GM19238 (cell line): ENCODE data around the gene VIT.
A peak's percentile ranks its signal among the peaks of the same experiment; 100 is the strongest.

Experiments used
- DNase-seq: peaks from one replicate; pipeline ENCODE4 v3.0.0; 2011; ENCODE audit warnings: low spot score; ENCODE audit not compliant: insufficient read length

The VIT gene, protein sequence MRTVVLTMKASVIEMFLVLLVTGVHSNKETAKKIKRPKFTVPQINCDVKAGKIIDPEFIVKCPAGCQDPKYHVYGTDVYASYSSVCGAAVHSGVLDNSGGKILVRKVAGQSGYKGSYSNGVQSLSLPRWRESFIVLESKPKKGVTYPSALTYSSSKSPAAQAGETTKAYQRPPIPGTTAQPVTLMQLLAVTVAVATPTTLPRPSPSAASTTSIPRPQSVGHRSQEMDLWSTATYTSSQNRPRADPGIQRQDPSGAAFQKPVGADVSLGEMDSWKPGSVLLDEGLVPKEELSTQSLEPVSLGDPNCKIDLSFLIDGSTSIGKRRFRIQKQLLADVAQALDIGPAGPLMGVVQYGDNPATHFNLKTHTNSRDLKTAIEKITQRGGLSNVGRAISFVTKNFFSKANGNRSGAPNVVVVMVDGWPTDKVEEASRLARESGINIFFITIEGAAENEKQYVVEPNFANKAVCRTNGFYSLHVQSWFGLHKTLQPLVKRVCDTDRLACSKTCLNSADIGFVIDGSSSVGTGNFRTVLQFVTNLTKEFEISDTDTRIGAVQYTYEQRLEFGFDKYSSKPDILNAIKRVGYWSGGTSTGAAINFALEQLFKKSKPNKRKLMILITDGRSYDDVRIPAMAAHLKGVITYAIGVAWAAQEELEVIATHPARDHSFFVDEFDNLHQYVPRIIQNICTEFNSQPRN

DNA sequence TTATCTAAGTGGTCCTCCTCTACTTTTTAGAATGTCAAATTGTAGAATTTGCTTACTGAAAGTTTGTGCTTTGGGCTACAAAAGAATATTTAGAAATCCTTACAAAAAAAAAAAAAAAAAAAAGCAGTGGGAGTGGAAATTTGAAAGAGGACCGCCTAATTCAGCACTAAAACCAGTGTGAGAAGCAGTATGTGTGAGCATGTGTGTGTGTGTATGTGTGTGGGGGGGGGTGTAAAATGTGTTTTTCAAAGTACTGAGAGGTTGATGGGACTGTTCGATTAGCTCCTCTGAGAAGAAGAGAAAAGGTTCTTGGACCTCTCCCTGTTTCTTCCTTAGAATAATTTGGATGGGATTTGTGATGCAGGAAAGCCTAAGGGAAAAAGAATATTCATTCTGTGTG is at the start of gene VIT:
TSS of gene VIT (plus strand) at position 175 of the 400 bp plus-strand sequence. CDS start 19,664 bp downstream, outside the sequence.
- DNase-seq: no peak

- DNase-seq: no peak
Observed at GRCh38 chr2:36650031-36650829, 46.3 kb upstream of the VIT start.

DNA sequence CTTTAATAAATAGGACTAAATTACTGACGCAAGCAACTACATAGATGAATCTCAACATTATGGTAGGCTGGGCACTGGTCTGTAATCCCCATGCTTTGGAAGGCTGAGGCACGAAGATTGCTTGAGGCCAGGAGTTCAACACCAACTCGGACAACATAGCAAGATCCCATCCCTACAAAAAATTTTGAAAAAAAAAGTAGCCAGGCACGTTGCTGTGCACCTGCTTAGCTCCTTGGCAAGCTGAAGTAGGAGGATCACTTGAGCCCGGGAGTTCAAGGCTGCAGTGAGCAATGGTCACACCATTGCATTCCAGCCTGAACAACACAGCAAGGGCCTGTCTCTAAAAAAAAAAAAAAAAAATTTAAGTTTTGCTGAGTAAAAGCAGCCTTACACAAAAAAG is 43.4 kb upstream of the VIT start:
- DNase-seq: no peak

DNA sequence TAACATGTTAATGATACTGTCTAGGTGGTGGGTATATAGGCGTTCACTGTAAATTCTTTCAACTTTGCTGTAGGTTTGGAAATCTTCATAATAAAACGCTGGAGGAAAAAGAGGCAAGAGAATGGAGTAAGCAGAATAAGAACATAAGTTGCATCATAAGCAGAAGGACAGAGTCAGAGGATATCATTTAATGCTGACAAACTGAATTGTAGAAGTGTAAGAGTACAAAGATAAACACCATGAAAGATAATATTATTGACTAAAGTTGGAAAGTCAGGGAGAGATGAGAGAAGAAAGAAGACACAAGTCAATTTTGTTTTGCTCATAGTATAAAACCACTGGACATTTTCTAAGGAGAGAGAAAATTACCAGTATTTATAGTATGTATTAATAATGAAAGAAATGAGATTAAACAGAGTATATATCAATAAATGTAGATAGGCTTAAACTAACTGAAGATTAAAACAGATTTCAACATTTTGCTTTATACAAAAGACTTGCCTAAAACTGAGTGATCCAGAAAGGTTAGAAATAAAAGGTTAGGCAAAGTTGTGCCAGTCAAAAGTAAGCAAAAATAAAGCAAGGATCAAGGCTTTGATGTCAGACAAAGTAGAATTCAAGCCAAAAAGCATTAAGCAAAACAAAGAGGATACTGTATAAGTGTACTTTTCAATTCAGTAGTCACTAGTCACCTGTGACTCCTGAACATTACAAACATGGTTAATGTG is 42.4 kb upstream of the VIT start:
- no peak for DNase-seq

- DNase-seq: no peak
Observed at GRCh38 chr2:36655453-36655852, 41.1 kb upstream of the VIT start.

- DNase-seq: no peak
Observed at GRCh38 chr2:36657703-36658102, 38.8 kb upstream of the VIT start.

GRCh38 chr2:36658277-36658748 is 38.2 kb upstream of the VIT start:
- DNase-seq: no peak

- DNase-seq: no peak
Observed at GRCh38 chr2:36659218-36659617, 37.3 kb upstream of the VIT start.

GRCh38 chr2:36659872-36660312 is 36.6 kb upstream of the VIT start:
- no peak for DNase-seq

DNA sequence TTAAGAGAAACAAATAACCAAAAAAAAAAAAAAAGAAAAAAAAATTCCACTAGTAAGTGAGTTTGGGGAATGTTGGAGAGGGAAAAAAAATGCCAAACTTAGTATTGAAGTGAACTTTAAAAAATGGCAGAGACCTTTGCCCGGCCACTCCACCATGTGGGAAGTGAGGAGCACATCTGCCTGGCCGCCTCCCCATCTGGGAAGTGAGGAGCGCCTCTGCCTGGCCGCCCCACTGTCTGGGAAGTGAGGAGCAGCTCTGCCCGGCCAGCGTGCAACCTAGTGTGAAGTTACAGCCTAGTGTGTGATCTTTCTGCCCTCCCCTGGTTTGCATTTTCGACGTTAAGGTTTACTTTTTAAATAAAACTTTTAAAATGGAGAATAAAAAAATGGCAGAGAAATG is 33.9 kb upstream of the VIT start:
- DNase-seq: no peak

- DNase-seq: no peak
Observed at GRCh38 chr2:36663295-36663694, 33.2 kb upstream of the VIT start.

DNA sequence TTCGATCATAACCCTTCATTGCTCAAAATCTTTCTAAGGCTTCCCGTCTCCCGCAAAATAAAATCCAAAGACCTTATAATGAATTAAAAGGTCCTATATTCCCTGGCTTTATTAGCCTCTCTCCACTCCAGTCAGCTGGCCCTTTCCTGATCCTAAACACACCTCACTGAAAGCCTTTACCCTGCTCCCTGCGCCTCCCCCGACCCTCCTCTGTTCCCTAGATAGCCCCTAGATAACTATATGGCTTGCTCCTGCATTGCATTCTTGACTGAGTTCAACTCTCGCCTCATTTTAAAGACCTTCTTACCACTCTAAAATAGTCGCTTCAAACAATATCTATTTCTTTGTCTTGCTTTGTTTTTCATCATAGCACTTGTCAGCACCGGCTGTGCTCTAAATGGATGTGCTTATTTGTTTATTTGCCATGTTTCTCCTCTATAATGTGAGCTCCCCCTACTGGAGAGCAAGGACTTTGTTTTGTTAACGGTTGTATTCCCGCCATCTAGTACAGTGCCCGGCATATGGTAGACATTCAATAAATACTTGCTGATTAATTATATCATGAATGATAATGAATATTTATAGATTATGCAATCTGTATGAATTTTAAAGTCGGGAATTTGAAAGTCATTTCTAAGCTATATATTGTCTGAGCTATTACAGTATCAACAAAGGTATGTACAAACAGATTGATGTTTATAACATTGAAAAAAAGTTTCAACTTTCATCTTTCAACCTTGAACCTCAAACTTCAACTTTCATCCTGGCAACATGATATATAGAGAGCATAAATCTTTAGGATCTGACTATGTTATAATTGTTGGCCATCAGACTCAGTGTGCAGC is 32.4 kb upstream of the VIT start:
- peak; percentile 19 for DNase-seq

DNA sequence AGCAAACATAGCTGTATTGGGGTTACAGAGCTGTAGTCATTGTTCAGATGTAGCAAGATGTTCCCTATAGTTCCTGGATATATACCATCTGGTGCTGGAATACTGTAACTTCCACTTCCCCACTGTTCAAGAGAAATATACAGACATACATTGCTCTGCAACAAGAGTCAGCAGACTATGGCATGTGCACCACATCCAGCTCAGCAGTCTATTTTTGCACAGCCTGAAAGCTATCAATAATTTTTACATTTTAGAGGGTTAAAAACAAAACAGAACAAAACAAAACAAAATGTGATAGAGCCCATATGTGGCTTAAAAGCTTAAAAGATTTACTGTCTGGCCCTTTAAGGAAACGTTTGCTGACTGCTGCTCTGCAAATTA is 31.8 kb upstream of the VIT start:
- no peak for DNase-seq

- DNase-seq: no peak
Observed at GRCh38 chr2:36667931-36668330, 28.6 kb upstream of the VIT start.

DNA sequence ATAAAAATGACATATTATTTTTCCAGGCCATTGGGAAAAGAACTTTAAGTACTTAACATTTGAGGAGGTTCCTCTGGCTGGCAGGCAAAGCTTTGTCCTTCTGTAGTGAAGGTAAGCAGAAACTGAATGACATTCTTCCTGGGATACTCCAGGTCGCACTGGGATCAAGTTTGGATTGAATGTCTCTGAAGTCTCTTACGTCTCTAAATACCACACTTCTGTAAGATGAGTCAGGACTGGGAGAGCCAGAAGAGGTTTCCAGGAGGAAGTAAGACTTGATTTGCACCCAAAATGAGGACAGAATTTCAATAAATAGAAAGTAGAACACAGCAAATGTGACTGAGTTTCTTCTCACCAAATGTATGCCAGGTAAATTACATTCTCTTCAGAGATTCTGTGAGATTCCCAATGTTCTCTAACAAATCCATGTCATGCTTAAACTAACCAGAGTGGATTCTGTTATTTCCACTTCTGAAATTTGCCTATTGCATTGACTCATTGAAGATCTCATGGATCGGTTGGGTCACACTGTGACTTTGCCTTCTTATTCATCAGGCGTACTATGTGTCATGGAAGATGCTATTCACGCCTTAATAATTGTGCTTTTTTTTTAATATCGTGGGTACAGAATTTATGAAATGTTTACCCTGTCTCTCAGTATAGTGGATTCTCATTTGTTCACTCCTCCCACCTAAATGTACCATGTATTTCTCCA is 25.5 kb upstream of the VIT start:
- no peak for DNase-seq

GRCh38 chr2:36671731-36672130 is 24.8 kb upstream of the VIT start:
- DNase-seq: no peak

GRCh38 chr2:36672199-36672598 is 24.3 kb upstream of the VIT start:
- no peak for DNase-seq

DNA sequence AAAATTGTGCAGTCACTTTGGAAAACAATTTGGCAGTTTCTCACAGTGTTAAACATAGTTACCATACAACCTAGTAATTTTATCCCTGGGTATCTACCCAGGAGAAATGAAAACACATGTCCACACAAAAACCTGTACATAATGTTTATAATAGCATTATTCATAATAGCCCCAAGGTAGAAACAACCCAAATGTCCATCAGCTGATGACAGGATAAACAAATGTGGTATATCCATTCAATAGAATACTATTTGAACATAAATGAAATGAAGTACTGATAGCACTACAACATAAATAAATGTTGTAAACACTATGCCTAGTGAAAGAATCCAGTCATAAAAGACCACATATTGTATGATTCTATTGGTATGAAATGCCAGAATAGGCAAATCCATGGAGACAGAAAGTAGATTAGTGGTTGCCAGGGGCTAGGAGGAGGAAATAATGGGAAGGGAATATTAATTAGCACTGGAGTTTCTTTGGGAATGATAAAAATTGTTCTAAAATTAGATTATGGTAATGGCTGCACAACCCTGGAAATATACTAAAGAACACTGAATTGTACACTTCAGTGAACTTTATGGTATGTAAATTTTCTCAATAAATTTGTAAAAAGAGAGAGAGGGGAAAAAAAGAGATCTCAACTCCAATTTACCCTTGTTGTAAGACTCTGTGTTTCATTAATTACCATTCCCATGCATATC is 20.8 kb upstream of the VIT start:
- no peak for DNase-seq

DNA sequence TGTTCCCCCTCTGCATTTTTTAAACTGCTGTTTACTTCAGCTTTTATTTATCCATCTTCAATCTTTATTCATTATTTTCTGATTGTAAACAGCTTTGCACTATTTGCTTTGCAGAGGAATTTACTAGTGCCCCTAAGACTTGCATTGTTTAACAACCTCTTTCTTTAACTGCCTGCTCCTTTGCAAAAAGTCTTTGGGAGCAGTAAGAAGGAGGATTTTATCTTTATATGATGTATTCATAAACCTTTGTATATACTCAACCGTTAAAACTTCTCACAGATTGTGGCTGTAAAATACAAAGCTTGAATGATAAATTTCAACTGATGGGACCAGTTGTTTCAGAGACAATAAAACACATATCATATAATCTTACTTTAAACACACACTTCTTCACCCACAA is 20.1 kb upstream of the VIT start:
- DNase-seq: no peak
